ENCODE data around the gene FHL2. TPM values are rescaled to one million over a fixed set of nuclear protein-coding genes. Genes with fewer than 3 reads are reported as not detected.

The FHL2 gene
- total and polyA plus RNA-seq, 9 of the 15 experiments (the other 6 are each of a cell fraction or from before 2014, with no cell fraction given), result 7.5 to 33.1 (median 23.9) TPM

GRCh38 chr2:105396254-105397024, 2.4 kb downstream of the FHL2 start:
- ChIA-PET CTCF (ENCODE audit: low intra/inter-chr PET ratio) (no interaction called here), POLR2A (interaction anchor here (1.4 kb wide), 1 partner anchor 114 kb away, joined by 4 read pairs; no protein-coding TSS in a partner anchor)
- Histone ChIP-seq H3K4me1 (replicated peaks in 1 of 2; ENCODE audit: control insufficient read depth in 2 of 2, insufficient read depth in 2 of 2, low read length in 2 of 2) (peaks cover 19 to 26% of the 10 kb centered on the region in 2 experiments; a peak in 4 of 5 replicates), H3K4me3 (peak overlapping the region; percentile 15; the same call in 1 of the 2 replicates), H3K27me3 (ENCODE audit: control insufficient read depth in 2 of 2, insufficient read depth in 2 of 2, low read length in 2 of 2) (no peaks in the 10 kb centered on the region), H3K4me2 (ENCODE audit: insufficient read depth, low read length) (peak overlapping the region; percentile 79), H3K9me3 (replicated peaks; ENCODE audit: control insufficient read depth, insufficient read depth, low read depth, low read length) (no peaks in the 10 kb centered on the region), H2AFZ (ENCODE audit: low read depth, low read length) (no peak overlapping the region), H4K20me1 (replicated peaks; ENCODE audit: control insufficient read depth, insufficient read depth, low read length) (no peaks in the 10 kb centered on the region), H3K9ac (ENCODE audit: insufficient read depth in 1 of 2, low read depth in 2 of 2, low read length in 2 of 2) (peak overlapping the region; percentile 15 to 92; a peak in 3 of 4 replicates), H3K36me3 (ENCODE audit: control insufficient read depth, insufficient read depth, low read length) (peaks cover 18% of the 10 kb centered on the region), H3K9me1 (ENCODE audit: control insufficient read depth, insufficient read depth, low read length) (no peaks in the 10 kb centered on the region), H3K79me2 (ENCODE audit: control insufficient read depth, insufficient read depth, low read length) (peaks cover 69% of the 10 kb centered on the region), H3K27ac (ENCODE audit: extremely low read depth, low read depth, low read length) (peak overlapping the region; percentile 58; the same call in 2 of the 3 replicates)
- intact Hi-C loops (cut with micrococcal nuclease), result no loop called here
- DNase-seq (ENCODE audit: extremely low read depth in 1 of 4, low spot score in 3 of 4), result peak; percentile 33 to 79 (median 53)
- whole genome bisulfite sequencing (ENCODE audit: insufficient coverage, low coverage, missing lambda C conversion rate), result 48% methylated on average over 12 of the region's 12 CpGs
- in situ Hi-C loops (cut with MboI), result no loop called here
- BruUV-seq (replicated peaks), result no TSS peak
- FAIRE-seq, result peak; percentile 86
- ATAC-seq, result peak; percentile 67
- TF ChIP-seq TBP (optimal IDR thresholded peaks at IDR 0.05; ENCODE audit: low read depth, low read length) (peak; percentile 16), FOSL1 (tag; conservative IDR thresholded peaks at IDR 0.05) (peak; percentile 91), ARID1B (IDR thresholded peaks at IDR 0.05) (peak; percentile 12; the same call in 1 of the 2 replicates), ZNF408 (CRISPR knock-in tag; IDR thresholded peaks at IDR 0.05; ENCODE audit: low read depth) (no peak), ZNF655 (CRISPR knock-in tag; IDR thresholded peaks at IDR 0.05) (no peak), SMAD4 (CRISPR knock-in tag; conservative IDR thresholded peaks at IDR 0.05) (0 out of 2 replicates have a peak, but pooled peaks have one; percentile 14), IFI16 (CRISPR knock-in tag; IDR thresholded peaks at IDR 0.05) (no peak), CBX3 (IDR thresholded peaks at IDR 0.05; ENCODE audit: borderline replicate concordance in 1 of 2, low read length in 2 of 2) (0 out of 3 replicates have a peak, but pooled peaks of 1 of the 2 experiments have one; percentile 51), UBTF (IDR thresholded peaks at IDR 0.05; ENCODE audit: borderline replicate concordance in 1 of 2, low read depth in 2 of 2, low read length in 2 of 2) (peak in 1 of 2 experiments; percentile 75; a peak in 2 of 4 replicates), ZNF263 (CRISPR knock-in tag; IDR thresholded peaks at IDR 0.05; ENCODE audit: borderline replicate concordance) (no peak), ZNF586 (CRISPR knock-in tag; conservative IDR thresholded peaks at IDR 0.05) (no peak), SMC3 (conservative IDR thresholded peaks at IDR 0.05; ENCODE audit: insufficient read depth, low read depth, low read length) (no peak), ZNF282 (CRISPR knock-in tag; IDR thresholded peaks at IDR 0.05) (no peak), JUND (IDR thresholded peaks at IDR 0.05; ENCODE audit: borderline replicate concordance, low read depth, low read length) (peak; percentile 71), JUND (tag; IDR thresholded peaks at IDR 0.05; ENCODE audit: borderline replicate concordance, low read depth, low read length) (peak; percentile 51; the same call in 1 of the 3 replicates), ARNT (IDR thresholded peaks at IDR 0.05) (no peak)
